ENCODE measurements around the gene CES3.

DNA sequence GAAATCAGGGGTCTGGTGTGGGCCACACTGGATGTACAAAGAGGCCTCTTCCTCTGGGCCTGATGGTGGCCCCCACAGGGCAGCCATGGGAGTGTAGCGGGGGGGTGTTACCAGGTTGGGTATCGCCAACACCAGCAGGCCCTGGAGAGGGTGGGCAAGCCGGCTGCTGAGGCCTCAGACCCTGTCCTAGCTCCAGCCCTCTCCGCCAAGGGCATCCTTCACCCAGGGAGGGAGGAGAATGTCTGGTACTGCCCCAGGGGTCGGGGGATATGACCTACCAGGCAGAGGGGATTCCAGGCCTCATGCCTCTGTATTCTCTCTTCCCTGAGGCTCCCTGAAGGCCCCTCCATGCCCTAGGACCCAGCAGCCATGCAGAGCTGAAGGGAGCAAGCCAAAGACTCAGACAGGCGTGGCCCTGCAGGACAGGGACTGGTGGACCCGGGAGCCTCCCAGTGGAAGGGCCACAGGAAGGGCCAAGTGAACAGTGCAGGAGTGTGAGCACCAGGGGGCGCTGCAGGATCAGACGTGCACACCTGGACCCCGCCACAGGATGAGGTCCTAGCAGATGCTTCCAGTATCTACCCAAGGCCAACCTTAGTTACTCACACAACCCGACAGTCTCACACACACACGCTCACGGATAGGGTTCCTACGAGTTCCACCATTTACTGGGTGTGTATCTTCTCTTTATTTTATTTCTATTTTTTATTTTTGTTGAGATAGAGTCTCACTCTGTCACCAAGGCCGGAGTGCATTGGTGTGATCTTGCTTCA lies 16.5 kb downstream of the CES3 start:
- peak; percentile 64 for TF ChIP-seq CTCF (IDR thresholded peaks at IDR 0.05; ENCODE audit: insufficient read depth, low read length, poor library complexity, severe bottlenecking)
- no peak for TF ChIP-seq EZH2phosphoT487 (conservative IDR thresholded peaks at IDR 0.05; ENCODE audit: low read length)
